ES-I3 (cell line): Measurements from ENCODE around the gene DUSP15.

ENCODE experiments used
- H3K36me3 ChIP-seq: 2 replicates; pipeline ENCODE4 v1.6.1; 2013; ENCODE audit warnings: mild to moderate bottlenecking, low read length, control low read depth, moderate library complexity; ENCODE audit not compliant: insufficient read depth
- H3K4me1 ChIP-seq: 2 replicates; pipeline ENCODE4 v1.6.1; 2013; ENCODE audit warnings: mild to moderate bottlenecking, control low read depth, low read length; ENCODE audit not compliant: insufficient read depth
- H3K9ac ChIP-seq: 2 replicates; pipeline ENCODE4 v1.6.1; 2013; ENCODE audit warnings: low read depth, mild to moderate bottlenecking, low read length, moderate library complexity
- H3K9me3 ChIP-seq: 2 replicates; pipeline ENCODE4 v1.6.1; 2013; ENCODE audit warnings: mild to moderate bottlenecking, low read length, moderate library complexity; ENCODE audit not compliant: control insufficient read depth, insufficient read depth

DUSP15 gene

DNA sequence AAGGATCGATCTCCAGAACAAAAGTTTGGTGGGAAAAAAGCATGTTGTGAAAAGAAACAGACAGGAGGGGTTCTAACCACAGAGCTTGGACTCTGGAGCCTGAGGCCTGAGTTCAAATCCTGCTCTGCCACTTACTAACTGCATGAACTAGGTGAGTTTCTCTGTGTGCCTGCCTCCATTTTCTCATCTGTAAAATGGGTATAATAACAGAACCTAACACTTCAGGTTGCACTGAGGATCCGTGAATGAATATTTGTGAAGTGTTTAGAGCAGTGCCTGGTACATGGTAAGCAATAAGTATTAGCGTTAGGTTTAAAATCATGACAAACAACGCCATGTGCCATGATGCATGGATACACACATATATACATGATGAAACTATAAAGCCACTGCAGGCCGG lies 36.7 kb upstream of the DUSP15 start:
- no peak overlapping the region for H3K9ac ChIP-seq
- no peaks in the 10 kb centered on the region for H3K36me3 ChIP-seq
- no peaks in the 10 kb centered on the region for H3K9me3 ChIP-seq
- peaks cover 19% of the 10 kb centered on the region for H3K4me1 ChIP-seq

DNA sequence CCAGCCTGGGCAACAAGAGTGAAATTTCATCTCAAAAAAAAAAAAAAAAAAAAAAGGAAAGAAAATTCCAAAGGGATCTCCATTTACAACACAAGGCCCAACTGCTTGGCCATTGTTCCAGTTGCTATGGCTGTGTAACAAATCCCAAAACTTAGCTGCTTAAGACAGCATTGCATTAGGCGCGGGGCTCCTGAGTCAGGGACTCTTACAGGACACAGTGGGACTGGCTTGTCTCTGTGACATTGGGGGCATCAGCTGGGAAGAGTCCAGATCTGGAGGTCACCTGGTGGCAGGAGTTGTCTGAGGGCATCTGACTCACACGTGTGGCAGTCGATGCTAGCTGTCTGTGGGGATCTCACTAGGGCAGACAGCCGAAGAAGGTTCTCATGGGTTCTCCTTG lies 35.7 kb upstream of the DUSP15 start:
- no peaks in the 10 kb centered on the region for H3K9me3 ChIP-seq
- no peaks in the 10 kb centered on the region for H3K36me3 ChIP-seq
- no peak overlapping the region for H3K9ac ChIP-seq
- peaks cover 9% of the 10 kb centered on the region for H3K4me1 ChIP-seq

DNA sequence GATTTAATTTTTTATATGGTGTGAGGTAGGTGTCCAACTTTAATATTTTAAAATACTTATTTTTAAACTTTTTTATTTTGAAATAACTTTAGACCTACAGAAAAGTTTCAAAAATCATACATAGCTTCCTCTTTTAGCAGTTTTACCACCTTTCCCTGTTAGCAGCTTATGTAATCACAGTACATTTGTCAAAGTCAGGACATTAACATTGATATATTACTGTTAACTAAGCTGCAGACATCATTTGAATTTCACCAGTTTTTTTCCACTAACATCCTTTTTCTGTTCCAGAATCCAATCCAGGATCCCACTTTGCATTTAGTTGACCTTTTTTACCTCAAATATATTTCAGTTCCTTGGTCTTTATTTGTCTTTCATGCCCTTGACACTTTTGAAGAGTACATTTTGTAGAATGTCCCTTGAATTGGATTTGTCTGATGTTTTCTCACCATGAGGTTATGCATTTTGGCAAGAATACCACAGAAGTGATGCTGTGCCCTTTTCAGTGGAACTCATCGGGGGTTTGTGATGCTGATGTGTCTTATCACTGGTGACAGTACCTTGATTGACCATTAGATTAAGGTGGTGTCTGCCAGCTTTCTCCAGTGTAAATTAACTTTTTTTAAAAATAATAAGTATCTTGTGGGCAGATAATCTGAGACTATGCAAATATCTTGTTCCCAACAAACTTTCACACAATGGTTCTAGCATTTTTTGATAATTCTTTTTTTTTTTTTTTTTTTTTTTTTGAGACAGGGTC lies 33.5 kb upstream of the DUSP15 start:
- no peak overlapping the region for H3K9ac ChIP-seq
- peaks cover 5% of the 10 kb centered on the region; the same call in 1 of the 2 replicates for H3K4me1 ChIP-seq
- H3K9me3 ChIP-seq, result no peaks in the 10 kb centered on the region
- H3K36me3 ChIP-seq, result no peaks in the 10 kb centered on the region

DNA sequence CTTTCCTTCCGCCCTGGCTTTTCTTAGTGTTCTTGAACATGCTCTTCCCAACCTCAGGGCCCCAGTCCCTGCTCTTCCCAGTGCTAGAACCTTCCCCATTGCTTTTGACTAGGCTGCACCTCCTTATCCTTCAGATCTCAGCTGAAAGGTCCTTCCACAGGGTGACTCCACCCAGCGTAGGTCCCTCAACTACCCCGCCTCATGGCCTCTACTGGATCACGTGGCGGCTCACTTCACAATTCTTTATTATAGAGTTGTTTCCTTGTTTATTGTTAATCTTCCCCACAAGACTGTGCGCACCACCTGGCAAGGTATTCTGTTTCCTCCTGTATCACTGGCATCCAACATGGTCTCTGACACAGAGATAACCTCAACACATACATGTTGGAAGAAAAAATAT lies 31.3 kb upstream of the DUSP15 start:
- no peak overlapping the region for H3K9ac ChIP-seq
- H3K9me3 ChIP-seq, result no peaks in the 10 kb centered on the region
- peaks cover 5% of the 10 kb centered on the region; the same call in 1 of the 2 replicates for H3K4me1 ChIP-seq
- H3K36me3 ChIP-seq, result no peaks in the 10 kb centered on the region

DNA sequence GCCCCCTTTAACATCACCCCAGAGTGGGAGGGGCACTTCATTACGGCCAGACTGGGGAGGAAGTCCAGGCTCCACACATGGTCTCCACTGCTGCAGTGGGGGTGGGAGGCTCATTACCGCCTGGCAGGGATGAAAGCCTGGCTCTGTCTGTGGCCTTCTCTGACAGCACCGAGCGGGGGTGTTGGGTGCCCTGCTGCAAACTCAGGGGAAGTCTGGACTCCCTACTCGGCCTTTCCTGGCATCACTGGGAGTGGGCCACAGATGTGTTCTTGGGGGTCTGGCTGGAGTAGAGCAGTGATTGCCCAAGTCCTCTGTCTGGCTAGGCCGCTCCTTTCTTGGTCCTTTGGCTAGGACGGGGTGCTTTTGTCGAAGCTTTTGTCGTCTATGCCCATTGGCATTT lies 27.2 kb upstream of the DUSP15 start:
- Histone ChIP-seq H3K9ac (no peak overlapping the region), H3K9me3 (no peaks in the 10 kb centered on the region), H3K4me1 (no peaks in the 10 kb centered on the region), H3K36me3 (no peaks in the 10 kb centered on the region)

- no peak overlapping the region for H3K9ac ChIP-seq
- H3K4me1 ChIP-seq, result no peaks in the 10 kb centered on the region
- H3K9me3 ChIP-seq, result no peaks in the 10 kb centered on the region
- H3K36me3 ChIP-seq, result no peaks in the 10 kb centered on the region
Observed at GRCh38 chr20:31896049-31896448, 25.7 kb upstream of the DUSP15 start.

DNA sequence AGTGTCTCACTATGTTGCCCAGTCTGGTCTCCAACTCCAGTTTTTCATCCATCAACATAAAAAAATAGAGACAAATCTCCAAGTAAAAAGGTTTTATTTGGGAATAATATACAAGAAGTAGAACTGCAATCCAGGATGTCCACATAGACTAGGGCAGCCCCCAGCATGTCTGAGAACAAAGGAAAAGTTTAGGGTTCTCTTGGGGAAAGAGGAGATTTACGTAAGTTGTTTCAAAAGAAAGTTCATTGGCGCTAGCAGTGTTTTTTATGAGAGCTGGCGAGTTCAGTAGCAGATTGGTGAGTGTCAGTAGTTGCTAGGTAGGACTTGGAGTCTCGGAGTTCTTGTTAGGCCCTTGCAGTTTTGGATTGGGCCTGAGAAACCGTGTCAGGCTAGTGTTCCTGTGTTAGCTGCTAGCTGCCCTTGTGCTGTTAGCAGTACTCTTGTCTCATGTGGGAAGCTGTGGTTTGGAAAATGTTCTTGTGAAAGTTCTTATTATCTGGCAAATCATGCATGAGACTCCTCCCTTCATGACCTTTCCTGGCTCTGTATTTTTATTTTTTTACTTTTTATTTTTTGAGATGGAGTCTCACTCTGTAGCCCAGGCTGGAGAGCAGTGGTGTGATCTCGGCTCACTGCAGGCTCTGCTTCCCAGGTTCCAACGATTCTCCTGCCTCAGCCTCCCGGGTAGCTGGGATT lies 24.8 kb upstream of the DUSP15 start:
- H3K9me3 ChIP-seq, result no peaks in the 10 kb centered on the region
- H3K36me3 ChIP-seq, result no peaks in the 10 kb centered on the region
- H3K9ac ChIP-seq, result no peak overlapping the region
- no peaks in the 10 kb centered on the region for H3K4me1 ChIP-seq

GRCh38 chr20:31890646-31891045 lies 20.3 kb upstream of the DUSP15 start:
- Histone ChIP-seq H3K9me3 (no peaks in the 10 kb centered on the region), H3K36me3 (no peaks in the 10 kb centered on the region), H3K4me1 (no peaks in the 10 kb centered on the region)

DNA sequence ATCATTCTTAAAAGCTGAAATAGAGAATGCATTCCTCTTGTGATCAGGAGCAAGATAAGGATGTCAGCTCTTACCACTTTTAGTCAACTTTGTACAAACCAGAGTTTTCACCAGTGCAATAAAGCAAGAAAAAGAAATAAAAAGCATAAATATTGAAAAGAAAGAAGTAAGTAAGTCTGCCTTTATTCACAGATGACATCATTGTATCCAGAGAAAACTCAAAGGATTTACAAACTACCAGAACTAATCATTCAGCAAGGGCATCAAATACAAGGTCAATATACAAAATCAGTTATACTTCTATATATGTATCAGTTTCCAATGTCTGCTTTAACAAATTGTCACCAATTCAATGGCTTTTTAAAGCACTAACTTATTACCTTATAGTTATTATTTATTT lies 13.5 kb upstream of the DUSP15 start:
- Histone ChIP-seq H3K4me1 (no peaks in the 10 kb centered on the region), H3K9ac (no peak overlapping the region)

More at GRCh38 chr20:31890646-31891045, 20.3 kb upstream of the DUSP15 start:
- no peak overlapping the region for H3K9ac ChIP-seq

DNA sequence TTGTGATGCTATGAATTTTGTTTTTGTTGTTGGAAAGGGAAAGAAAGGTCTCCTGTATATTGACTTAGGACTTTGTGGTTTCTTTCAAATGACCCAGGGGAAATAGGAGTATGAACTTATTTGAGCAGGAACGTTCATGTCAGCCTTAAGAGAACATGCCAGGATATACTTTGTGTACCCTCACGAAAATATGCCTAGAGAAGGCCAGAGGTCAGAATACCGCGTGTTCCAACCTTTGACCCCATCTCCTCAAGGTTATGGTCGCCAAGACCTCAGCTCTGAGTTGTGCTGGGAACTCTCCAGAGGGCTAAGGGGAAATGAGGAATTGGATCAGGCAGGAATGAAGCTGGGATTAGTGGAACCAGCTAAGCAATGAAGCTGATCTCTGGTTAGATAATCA lies 11.6 kb upstream of the DUSP15 start:
- no peaks in the 10 kb centered on the region for H3K4me1 ChIP-seq
- H3K36me3 ChIP-seq, result no peaks in the 10 kb centered on the region
- H3K9me3 ChIP-seq, result no peaks in the 10 kb centered on the region
- H3K9ac ChIP-seq, result no peak overlapping the region

More for the DNA sequence above, 13.5 kb upstream of the DUSP15 start:
- no peaks in the 10 kb centered on the region for H3K9me3 ChIP-seq
- no peaks in the 10 kb centered on the region for H3K36me3 ChIP-seq

GRCh38 chr20:31879143-31879987 lies 9.0 kb upstream of the DUSP15 start:
- Histone ChIP-seq H3K4me1 (no peaks in the 10 kb centered on the region), H3K9me3 (no peaks in the 10 kb centered on the region), H3K9ac (peak overlapping the region; percentile 64), H3K36me3 (no peaks in the 10 kb centered on the region)

DNA sequence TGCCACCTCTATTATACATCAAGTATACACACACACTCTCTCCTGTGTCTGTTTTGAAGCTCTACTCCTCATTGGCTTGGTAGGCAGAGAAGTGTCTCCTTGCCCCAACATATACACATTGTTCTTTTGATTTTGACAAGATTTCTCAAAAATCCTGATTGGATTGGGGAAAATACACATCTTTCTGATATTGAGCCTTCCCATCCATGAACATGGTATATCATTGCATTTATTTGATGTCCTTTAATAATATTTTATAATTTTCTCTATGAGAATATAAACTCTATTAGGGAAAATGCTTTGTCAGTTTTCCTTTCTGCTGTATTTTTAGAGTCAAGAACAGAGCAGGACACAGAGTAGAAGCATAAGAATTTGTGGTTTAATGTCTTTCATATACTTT lies 7.4 kb upstream of the DUSP15 start:
- H3K4me1 ChIP-seq, result no peaks in the 10 kb centered on the region
- H3K36me3 ChIP-seq, result no peaks in the 10 kb centered on the region
- H3K9ac ChIP-seq, result no peak overlapping the region
- no peaks in the 10 kb centered on the region for H3K9me3 ChIP-seq

- Histone ChIP-seq H3K36me3 (no peaks in the 10 kb centered on the region), H3K9me3 (no peaks in the 10 kb centered on the region), H3K4me1 (no peaks in the 10 kb centered on the region), H3K9ac (no peak overlapping the region)
Observed at GRCh38 chr20:31875671-31876070, 5.3 kb upstream of the DUSP15 start.

DNA sequence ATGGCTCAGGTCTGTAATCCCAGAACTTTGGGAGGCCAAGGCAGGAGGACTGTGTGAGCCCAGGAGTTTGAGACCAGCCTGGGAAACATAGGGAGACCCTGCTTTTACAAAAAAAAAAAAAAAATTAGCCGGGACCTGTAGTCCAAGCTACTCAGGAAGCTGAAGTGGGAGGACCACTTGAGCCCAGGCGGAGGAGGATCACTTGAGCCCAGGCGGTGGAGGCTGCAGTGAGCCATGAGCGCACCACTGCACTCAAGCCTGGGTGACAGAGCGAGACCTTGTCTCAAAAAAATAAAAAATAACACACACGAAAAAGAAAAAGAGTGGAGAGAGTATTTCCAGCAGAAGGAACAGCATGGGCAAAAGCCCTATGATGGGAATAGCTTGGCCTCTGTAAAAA lies 2.1 kb upstream of the DUSP15 start:
- H3K4me1 ChIP-seq, result peaks cover 4% of the 10 kb centered on the region; the same call in 1 of the 2 replicates
- no peak overlapping the region for H3K9ac ChIP-seq
- H3K36me3 ChIP-seq, result no peaks in the 10 kb centered on the region
- no peaks in the 10 kb centered on the region for H3K9me3 ChIP-seq
